Stimulated activated CD8-positive, alpha-beta memory T cell treated with anti-CD3 and anti-CD28 coated beads, Interleukin-4, amount 100 ng/mL, for 24 hours (primary cell): ENCODE measurements around the gene CTF1.
A peak's percentile ranks its signal among the peaks of the same experiment; 100 is the strongest.
"Not testable (repeated sequence)": the region's sequence is repeated elsewhere in the genome, so short reads cannot be mapped to it uniquely, and the experiment has no call there.

ENCODE experiments used
- DNase-seq: peaks from one replicate; pipeline ENCODE4 v3.0.0-alpha.2; 2020; ENCODE audit warnings: low read depth

CTF1 gene

DNA sequence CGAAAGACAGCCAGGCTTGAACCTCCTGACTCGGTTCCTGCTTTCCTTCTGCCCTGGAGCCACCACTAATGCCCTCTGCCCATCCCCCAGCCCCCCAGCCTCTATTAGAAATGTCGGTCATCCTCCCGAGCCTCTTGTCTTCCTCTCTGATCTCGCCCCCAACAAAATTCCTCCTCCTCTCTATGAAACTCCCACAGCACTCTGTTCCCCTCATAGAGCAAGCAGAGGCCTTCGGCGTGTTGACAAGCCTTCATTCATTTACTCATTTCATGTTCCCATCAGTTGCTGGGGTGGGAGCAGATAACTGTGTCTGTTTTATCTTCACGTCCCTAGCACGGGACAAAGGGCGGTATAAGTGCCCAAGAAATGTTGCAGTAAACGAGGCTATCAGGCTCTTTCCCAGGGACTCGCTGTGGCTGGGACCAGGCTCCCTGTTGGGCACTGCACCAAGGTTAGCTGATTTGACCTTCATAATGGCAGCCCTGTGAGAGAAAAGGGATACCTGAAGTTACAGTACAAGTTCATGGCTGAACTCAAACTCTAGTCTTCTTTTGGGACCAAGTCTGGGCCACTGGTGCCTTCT is 34.7 kb downstream of the CTF1 start:
- DNase-seq, result no peak

DNA sequence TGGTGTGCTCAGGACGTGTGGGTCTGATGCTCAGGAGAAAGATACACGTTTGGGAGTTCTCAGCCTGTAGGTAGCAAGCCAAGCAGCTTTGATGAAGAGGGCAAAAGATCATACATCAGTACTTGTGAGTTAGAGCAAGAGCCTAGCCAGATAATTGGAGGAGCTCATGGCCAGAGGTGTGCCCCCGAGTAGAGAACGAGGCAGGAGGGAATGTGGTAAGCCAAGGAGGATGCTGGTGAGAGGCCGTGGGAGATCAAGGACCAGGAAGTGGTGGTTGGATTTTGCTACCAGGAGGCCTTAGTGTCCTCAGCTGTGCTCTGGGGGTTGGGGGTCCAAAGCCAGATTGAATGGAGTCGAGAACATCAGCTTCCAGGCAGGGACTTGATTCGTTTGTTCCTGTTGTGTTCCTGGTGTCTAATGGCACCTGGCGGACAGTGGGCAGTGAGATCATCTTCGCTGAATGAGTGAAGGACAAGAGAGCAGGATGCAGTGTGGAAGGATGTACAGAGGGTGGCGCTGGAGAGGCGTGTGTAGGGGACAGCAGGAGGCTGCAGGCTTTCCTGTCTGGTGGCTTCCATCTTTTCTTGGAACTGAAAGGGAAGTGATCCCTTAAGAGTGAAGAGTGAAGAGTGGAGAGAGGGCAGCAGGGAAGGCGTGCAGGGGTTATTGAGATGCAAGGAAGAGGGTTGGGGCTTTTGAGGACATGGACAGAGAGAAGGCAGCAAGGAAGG is 38.6 kb downstream of the CTF1 start:
- DNase-seq, result no peak

DNA sequence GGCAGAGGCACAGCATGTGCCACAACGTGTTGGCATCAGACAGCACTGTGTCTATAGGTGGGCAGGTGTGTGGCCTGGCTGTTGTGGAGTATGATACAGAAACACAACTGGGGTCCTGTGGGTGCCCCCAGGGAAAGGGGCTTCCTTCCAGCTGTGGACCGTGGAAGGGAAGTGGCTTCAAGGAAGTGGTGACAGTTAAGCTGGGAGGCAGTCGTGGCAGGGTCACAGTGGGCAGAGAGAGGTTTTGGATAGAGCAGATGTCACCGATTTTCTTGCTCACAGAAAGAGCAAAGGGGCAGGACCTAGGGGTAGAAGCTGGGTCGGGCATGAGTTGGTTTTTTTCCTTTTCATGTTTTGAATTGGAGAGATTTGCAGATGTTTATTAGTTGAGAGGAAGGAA is 41.3 kb downstream of the CTF1 start:
- DNase-seq, result no peak

DNA sequence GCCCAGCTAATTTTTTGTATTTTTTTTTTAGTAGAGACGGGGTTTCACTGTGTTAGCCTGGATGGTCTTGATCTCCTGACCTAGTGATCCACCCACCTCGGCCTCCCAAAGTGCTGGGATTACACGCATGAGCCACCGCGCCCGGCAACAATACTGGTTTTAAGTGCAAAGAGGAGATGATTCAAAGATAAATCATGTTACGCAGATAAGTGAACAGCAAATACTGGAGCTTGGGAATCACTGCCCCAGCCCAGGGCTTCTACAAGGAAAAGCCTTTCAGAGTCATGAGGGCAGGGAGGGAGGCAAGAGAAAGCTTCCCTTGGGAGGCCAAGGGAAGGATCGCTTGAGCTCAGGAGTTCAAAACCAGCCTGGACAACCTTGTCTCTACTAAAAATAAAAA is 43.2 kb downstream of the CTF1 start:
- not testable (repeated sequence) for DNase-seq

DNA sequence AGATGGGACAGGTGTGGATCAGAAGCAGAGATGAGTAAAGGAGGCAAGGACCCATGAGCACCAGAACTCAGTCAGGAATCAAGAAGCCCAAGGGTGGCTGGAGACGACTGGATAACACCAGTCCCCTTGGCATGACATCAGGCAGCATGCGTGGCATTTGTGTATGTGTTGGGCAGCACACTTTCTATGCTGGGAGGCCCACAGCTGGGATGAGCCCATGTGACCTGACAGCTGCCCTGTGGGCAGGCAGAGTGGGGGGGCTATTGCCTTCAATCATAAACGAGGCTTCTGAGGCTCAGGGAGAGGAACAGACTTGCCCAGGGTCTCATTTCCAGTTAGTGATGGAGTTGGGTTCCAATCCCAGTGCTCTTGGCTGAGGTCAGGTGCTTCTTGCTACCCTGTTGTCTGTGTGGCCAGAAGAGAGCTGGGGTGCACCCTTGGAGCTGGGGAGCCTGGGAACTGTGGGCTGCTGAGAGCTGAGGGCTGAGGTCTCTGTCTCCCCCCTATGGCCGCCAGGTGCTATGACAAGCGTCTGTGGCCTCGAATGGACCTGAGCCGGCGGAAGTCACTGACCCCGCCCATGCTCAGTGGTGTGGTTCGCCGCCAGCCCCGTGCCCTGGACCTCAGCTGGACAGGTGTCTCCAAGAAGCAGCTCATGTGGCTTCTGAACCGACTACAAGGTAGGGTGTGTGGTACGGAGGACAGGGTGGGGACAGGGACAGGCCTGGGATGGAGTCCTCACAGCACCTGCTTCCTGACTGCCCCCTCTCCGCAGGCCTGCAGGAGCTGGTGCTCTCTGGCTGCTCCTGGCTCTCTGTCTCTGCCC is 45.4 kb downstream of the CTF1 start:
- peak; percentile 51 for DNase-seq

DNA sequence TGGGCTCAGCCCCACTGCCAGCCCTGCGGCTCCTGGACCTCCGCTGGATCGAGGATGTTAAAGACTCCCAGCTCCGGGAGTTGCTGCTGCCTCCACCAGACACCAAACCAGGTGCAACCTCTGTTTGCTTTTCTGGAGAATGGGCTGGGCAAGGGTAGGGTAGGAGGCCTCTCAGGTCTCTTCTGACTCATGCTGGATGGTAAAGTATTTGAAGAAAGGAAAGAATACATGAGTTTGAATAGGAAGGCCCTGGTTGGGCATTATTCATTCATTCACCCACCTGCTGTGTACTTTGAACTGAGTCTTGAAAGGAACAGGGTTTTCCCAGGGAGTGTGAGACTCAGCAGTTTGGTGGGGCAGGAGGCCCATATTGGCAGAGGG is 46.0 kb downstream of the CTF1 start:
- no peak for DNase-seq

DNA sequence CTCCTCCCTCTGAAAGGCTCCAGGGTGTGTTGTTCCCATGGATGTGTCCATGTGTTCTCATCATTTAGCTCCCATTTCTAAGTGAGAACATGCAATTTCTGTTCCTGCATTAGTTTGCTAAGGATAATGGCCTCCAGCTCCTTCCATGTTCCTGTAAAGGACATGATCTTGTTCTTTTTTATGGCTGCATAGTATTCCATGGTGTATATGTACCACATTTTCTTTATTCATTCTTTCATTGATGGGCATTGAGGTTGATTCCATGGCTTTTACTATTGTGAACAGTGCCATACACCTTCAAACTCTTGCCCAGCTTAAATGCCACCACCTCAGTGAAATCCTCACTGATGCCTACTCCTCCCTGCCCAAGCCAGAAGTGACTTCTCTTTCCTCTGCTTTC is 47.9 kb downstream of the CTF1 start:
- DNase-seq, result no peak

DNA sequence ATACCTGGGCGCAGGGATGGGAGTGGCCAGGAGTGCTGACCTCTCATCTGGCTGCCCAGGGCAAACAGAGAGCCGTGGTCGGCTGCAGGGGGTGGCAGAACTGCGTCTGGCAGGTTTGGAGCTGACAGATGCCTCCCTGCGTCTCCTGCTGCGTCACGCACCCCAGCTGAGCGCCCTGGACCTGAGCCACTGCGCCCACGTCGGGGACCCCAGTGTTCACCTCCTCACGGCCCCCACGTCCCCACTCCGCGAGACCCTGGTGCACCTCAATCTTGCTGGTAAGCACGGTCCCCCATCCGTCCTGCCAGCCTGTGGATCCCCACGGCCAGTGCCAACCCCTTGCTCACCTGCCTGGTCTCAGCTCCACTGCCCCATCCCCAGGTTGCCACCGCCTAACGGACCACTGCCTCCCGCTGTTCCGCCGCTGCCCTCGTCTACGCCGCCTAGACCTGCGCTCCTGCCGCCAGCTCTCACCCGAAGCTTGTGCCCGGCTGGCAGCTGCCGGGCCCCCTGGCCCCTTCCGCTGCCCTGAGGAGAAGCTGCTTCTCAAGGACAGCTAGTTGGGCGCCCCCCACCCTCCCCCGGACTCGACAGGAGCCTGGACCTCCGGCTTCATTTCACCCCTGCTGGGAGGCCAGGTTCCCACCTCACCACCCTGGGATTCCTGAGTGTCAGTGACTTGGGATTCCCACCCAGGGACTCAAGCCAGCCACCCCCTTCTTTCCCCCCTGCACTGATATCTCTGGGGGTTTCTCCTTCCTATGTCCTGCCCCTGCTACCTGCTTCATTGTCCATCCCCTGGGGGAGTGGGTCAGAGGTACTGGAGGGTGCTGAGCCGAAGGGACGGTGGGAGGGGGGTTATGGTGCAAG is 50.5 kb downstream of the CTF1 start:
- DNase-seq, result no peak

DNA sequence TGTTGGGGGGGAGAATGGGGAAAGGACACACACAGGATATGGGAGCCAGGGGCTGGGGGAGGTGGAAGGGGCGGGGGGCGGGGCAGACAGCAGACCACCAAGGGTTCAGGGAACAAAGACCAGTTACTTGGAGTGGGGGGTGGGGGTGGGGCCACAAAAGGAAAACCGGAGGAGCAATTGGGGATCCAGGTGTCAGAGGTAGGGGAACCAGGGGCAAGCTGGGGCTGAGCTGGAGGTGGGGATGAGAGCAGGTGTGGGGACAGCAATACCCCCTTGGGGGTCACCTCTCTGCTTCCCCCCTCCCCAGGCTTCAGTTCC is 51.1 kb downstream of the CTF1 start:
- no peak for DNase-seq

DNA sequence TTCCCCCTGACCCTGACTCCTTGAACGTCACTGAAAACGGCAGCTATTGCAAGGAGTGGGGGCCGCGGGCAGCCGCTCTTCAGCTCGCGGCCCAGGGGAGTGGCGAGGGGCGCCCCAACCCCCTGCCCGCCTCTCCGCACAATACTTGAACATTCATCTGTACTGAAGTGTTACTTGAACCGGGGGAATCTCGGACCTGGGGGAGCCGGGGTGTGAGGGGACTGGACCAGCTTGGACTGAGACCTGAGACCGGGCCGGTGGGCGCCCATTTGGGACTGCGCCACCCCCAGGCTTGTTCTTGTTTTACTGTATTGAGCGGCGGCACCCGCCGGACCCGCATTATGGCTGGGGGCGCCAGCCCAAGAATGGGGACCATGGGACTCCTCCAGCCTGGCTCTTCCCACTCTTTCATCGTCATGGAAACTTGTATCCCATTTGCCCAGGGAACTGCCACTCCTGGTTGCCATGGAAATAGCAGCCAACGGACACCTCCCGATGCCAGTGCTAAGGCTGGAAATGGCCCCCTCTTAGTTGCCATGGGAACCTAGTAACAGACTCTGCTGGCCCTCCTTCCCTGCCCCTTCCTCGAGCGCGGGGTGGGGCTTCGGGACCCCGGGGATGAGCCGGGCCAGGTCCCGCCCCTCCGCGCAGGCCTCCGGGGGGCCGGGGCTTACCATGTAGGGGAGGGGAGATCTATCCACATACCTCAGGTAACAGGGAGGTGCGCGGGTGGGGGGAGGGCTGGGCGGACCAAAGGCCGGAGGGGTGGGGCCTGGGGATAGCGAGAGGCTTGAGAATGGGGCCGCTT is 51.6 kb downstream of the CTF1 start:
- no peak for DNase-seq

DNA sequence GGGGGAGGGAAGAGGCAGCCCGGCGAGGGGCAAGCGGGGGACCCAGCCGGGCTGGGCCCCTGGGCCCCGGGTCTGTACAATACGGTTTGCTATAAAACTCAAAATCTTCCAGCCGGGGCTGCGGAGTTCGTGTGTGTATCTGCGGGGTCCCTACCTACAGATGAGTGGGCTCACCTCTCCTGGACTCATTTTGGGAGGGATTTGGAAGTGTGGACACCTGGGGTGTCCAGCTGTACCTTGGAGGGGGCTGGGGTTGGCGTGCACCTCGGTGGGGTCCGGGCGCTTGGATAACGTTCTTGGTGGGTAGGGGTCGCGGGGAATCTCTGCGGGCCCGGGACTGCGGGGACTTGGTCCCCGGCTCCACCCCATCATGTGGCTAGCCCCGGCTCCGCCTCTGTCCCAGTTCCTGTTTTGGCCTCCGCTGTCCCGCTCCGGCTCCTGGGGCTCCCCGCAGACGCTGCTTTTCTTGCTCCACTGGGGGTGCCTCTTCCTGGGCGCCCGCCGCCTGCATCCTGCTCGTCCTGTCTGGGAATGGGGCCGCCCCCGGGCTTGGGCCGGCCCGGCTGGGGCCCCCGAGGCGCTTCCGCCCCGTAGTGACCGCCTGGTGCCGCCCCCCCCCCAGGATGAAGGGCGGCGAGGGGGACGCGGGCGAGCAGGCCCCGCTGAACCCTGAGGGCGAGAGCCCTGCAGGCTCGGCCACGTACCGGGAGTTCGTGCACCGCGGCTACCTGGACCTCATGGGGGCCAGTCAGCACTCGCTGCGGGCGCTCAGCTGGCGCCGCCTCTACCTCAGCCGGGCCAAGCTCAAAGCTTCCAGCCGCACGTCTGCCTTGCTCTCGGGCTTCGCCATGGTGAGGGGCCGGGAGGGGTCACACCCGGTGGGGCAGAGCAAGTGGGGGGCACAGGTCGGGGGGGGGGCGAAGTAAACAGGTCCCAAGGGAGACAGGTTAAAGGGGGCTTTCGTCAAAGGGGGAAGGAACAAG is 52.5 kb downstream of the CTF1 start, which contains the start of gene ORAI3:
TSS of gene ORAI3 (plus strand) at position 402 of the 983 bp plus-strand sequence. CDS start at position 624, 222 bp downstream.
- no peak for DNase-seq

DNA sequence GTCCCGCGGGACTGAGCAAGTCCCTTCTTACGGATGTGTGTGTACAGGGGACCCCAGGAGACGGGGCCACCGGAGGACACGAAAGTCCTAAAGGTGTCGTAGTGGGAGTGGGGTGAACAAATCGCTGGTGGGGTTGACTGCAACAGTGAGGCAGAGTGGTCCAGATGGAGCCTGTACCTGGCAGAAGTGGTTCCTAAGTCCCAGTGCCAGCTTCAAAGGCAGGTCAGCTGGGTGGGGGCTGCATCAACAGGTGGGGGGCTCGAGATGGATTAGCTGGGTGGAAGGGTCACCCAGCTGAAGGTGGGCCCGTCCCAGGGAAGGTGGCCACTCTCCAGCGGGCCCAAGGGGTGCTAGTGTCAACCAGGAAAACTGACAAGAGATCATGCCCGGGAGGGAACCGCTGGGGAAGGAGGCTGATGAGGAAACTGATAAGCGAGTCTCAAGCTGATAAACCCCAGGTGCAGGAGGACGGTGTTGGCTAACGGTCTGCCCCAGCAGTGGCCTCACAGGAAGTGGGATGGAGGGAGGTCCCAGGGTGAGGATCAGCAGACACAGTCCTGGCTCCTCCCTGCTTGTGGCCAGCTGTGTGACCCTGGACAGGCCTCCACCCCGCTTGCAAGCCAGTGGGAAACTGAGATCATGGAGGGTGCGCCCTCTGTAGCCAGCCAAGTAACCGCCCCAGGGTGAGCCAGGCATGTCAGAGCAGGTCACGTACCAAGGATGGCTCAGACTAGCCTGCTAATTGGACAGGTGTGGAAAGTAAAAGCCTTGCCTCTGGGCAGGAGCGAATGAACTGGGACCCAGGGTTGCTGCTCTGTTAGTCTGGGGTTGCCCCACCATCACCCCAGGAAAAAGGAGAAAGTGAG is 53.5 kb downstream of the CTF1 start:
- DNase-seq, result no peak

DNA sequence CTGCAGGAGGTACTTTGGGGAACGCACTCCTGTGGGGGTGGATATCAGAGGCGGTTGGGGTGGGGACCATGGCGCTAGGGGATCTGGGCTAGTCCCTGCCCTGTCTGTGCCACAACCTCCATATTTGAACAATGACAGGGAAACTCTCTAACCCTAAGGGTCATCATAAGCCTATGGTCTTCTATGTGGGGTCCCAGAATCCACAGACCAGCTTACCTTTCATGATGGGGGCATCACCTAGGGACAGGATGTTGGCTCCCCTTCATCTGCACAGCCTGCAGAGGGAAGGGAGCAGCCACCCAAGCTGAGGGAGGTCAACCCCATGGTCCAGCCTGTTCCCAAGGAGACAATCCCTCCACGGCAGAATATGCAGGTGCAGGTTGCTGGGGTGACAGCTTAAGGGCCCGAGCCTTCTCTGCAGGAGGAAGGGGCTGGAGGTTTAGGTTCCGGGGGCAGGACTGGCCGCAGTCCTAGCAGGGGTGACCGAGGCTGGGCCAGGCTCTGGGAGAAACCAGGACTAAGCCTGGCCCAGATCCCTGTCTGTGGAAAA is 54.2 kb downstream of the CTF1 start:
- DNase-seq, result no peak

DNA sequence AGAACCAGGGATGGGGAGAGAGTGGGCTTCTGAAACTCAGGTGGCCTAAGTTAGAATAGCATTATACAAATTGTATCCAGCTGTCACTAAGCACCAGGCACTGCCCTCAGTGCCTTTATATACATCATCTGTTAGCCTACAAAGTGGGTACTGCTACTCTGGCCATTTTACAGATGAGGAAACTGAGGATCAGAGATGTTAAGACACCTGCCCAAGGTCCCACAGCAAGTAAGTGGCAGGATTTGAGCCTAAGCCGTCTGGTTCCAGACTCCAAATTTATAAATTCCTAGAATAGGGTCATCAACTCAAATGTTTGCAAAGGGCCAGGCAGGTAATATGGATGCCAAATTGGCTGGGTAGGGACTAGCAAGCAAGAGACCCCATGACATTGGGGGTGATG is 54.8 kb downstream of the CTF1 start:
- no peak for DNase-seq

DNA sequence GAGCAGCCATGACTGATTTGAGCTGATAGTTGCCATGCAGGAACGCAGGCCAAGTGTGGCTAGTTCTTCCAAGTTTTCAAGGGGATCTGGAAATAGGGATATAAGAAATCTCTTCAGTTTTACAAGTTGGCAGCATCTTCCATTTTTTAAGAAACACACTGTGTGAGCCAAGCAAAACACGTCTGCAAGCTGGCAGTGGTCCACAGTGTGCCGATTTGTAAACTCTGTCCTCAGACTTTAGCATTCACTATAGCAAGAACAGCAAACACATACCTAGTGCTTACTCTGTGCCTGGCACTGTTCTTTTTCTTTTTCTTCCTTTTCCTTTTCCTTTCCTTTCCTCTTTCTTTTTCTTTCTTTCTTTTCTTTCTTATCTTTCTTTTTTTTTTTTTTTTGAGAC is 55.3 kb downstream of the CTF1 start:
- no peak for DNase-seq

DNA sequence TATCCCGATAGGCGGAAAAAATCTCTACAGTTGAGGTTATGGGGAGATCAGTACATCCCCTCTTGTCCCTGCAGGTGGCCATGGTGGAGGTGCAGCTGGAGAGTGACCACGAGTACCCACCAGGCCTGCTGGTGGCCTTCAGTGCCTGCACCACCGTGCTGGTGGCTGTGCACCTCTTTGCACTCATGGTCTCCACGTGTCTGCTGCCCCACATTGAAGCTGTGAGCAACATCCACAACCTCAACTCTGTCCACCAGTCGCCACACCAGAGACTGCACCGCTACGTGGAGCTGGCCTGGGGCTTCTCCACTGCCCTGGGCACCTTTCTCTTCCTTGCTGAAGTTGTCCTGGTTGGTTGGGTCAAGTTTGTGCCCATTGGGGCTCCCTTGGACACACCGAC is 56.7 kb downstream of the CTF1 start:
- no peak for DNase-seq
